NCI-H526 treated with DMSO at 0.1 percent for 48 hours (cell line): ENCODE measurements around the gene NFAT5.
"Not testable (repeated sequence)": the region's sequence is repeated elsewhere in the genome, so short reads cannot be mapped to it uniquely, and the experiment has no call there.

Experiments
- DNase-seq: peaks from one replicate; lab custom pipeline; 2025; lab: John Stamatoyannopoulos, UW

Gene NFAT5, protein sequence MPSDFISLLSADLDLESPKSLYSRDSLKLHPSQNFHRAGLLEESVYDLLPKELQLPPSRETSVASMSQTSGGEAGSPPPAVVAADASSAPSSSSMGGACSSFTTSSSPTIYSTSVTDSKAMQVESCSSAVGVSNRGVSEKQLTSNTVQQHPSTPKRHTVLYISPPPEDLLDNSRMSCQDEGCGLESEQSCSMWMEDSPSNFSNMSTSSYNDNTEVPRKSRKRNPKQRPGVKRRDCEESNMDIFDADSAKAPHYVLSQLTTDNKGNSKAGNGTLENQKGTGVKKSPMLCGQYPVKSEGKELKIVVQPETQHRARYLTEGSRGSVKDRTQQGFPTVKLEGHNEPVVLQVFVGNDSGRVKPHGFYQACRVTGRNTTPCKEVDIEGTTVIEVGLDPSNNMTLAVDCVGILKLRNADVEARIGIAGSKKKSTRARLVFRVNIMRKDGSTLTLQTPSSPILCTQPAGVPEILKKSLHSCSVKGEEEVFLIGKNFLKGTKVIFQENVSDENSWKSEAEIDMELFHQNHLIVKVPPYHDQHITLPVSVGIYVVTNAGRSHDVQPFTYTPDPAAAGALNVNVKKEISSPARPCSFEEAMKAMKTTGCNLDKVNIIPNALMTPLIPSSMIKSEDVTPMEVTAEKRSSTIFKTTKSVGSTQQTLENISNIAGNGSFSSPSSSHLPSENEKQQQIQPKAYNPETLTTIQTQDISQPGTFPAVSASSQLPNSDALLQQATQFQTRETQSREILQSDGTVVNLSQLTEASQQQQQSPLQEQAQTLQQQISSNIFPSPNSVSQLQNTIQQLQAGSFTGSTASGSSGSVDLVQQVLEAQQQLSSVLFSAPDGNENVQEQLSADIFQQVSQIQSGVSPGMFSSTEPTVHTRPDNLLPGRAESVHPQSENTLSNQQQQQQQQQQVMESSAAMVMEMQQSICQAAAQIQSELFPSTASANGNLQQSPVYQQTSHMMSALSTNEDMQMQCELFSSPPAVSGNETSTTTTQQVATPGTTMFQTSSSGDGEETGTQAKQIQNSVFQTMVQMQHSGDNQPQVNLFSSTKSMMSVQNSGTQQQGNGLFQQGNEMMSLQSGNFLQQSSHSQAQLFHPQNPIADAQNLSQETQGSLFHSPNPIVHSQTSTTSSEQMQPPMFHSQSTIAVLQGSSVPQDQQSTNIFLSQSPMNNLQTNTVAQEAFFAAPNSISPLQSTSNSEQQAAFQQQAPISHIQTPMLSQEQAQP (N-terminal part only)

GRCh38 chr16:69565671-69566239, at the start of gene NFAT5:
Gene NFAT5 (plus strand): TSS chr16:69565966. CDS start chr16:69566302, 336 bp downstream.
- DNase-seq: peak; percentile 62

DNA sequence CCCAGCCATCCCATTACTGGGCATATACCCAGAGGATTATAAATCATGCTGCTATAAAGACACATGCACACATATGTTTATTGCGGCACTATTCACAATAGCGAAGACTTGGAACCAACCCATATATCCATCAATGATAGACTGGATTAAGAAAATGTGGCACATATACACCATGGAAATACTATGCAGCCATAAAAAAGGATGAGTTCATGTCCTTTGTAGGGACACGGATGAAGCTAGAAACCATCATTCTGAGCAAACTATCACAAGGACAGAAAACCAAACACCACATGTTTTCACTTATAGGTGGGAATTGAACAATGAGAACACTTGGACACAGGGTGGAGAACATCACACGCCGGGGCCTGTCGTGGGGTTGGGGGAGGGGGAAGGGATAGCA, 47.9 kb upstream of the NFAT5 start:
- DNase-seq: not testable (repeated sequence)

- DNase-seq: no peak
Measured at GRCh38 chr16:69520413-69520799, 45.4 kb upstream of the NFAT5 start.

GRCh38 chr16:69520800-69521602, 44.8 kb upstream of the NFAT5 start:
- DNase-seq: no peak

GRCh38 chr16:69522041-69522578, 43.7 kb upstream of the NFAT5 start:
- DNase-seq: no peak

DNA sequence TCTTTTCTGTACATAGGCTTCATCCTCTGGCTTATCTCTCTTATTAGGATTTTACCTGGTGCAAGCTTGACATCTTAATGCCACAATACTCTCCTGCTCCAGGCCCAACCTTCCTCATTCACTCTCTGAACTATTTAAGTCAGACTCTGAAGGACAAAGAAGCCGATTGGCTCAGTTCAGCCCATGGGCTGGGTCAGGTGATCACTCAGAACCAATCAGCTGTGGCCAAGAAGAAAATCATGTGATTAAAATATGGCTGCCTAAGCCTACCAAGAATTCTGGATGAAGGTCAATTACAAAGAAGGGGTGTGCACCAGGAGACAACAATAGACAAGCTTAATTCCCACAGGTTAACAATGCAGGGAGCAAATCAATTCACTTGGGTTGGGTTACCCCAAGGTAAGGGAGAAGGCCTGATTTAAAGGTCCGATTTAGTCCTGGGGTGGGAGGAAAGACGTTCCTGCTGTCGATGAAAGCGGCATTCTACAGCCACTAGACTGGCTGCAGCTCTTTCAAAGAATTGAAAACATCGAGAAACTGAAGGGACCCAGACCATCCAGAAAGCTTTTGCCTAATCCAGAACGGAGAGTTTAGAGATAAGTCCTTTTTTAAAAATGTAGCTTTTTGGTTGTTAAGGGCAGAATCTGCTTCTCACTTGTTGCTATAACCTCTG, 42.9 kb upstream of the NFAT5 start:
- DNase-seq: no peak

GRCh38 chr16:69523566-69524305, 42.0 kb upstream of the NFAT5 start:
- DNase-seq: no peak

DNA sequence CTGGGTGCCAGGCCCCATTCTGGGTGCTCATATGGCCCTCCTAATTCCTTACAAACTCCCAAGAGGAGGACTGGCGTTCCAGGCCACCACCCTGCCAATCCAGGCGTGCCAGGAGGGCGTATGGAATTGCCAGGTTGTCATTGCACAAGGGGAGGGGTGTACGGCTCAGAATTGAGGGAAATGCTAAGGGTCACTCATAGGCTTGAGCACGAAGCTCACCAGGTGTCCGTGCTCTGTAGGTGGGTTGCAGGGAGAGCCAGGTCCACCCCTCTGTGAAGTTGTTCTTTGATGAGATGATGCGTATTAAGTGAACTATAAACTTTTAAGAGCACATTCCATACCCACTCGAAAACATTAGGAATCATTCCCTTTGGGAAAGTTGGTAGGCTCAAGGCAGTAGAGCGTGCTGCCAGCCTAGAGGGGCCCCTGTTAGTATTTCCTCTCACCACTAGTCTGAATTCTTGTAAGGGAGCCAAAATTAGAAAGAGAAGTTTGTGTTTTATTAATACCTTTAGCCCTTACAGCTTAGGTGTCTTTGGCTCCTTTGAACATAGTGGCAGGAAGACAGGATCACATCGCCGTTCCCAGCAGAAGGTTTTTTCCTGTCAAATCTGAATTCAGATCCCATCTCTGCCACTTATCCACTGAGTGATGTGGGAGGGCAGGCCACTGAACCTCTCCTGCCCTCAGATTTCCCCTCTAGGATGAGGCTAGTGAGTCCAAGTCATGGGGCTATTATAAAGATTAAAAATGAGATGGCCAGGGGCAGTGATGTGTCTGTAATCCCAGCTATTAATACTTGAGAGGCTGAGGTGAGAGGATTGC, 38.7 kb upstream of the NFAT5 start:
- DNase-seq: no peak

GRCh38 chr16:69531988-69532387, 33.8 kb upstream of the NFAT5 start:
- no peak for DNase-seq

GRCh38 chr16:69532641-69533455, 32.9 kb upstream of the NFAT5 start:
- DNase-seq: no peak

DNA sequence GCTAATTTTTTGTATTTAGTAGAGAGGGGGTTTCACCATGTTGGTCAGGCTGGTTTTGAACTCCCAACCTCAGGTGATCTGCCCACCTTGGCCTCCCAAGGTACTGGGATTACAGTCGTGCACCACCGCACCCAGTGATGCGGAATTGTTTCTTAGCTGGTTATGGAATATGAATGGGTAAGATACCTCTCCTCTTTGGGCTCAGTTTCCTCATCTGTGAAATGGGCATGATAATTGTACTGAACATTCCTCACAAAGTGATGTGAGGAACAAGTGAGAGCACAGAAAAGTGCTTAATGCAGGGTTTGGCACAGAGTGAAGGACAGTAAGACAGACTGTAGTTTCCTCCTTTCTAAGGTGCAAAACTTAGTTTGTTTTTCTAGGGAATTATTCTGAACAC, 31.0 kb upstream of the NFAT5 start:
- DNase-seq: no peak

- no peak for DNase-seq
Measured at GRCh38 chr16:69535123-69536050, 30.4 kb upstream of the NFAT5 start.

DNA sequence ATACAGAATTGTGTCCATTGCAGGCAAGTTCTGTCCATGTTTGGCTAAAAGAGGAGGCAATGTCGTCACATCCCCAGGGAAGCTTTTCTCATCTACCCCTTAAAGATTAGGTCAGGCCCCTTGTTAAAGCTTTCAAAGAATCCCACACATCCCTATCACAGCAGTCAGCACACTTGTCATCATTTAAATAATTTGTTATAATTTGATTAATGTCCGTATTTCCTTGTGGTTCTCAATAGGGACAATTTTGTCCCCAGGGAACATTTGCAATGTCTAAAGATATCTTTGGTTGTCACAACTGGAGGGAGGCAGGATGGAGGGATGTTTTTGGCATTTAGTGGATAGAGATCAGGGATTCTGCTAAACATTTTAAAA, 28.1 kb upstream of the NFAT5 start:
- no peak for DNase-seq

- no peak for DNase-seq
Measured at GRCh38 chr16:69538808-69539207, 27.0 kb upstream of the NFAT5 start.

- no peak for DNase-seq
Measured at GRCh38 chr16:69542974-69543373, 22.8 kb upstream of the NFAT5 start.

- no peak for DNase-seq
Measured at GRCh38 chr16:69544088-69544487, 21.7 kb upstream of the NFAT5 start.

DNA sequence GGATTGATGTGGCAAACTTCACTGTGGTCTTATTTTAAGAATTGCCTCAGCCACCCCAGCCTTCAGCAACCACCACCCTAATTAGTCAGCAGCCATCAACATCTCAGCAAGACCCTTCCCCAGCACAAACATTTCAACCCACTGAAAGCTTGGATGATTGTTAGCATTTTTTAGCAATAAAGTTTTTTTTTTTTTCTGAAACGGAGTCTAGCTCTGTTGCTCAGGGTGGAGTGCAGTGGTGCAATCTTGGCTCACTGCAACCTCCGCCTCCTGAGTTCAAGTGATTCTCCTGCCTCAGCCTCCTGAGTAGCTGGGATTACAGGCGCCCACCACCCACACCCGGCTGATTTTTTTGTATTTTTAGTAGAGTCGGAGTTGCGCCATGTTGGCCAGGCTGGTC, 19.1 kb upstream of the NFAT5 start:
- DNase-seq: not testable (repeated sequence)
